GM12892 (cell line): Measurements from ENCODE around the gene PTPRU.

Source experiments
- POLR2A ChIP-seq: IDR thresholded peaks from 2 replicates; pipeline ENCODE4 v1.6.1; 2011; ENCODE audit warnings: low read depth, low read length, control low read depth
- POLR2AphosphoS5 ChIP-seq: IDR thresholded peaks from 2 replicates; pipeline ENCODE4 v1.6.1; 2011; ENCODE audit warnings: low read depth, low read length, control low read depth

- no peak for TF ChIP-seq POLR2A
- TF ChIP-seq POLR2AphosphoS5: no peak
Measured at GRCh38 chr1:29196863-29197589, 39.3 kb upstream of the PTPRU start.
